GM19397 (cell line): ENCODE measurements around the gene PAH.

Experiments used
- ATAC-seq: cut with Tn5 transposase; IDR thresholded peaks from one replicate; pipeline ENCODE4 v1.9.1; 2021; ENCODE audit warnings: mild to moderate bottlenecking, moderate library complexity; ENCODE audit not compliant: unreplicated experiment

PAH gene

DNA sequence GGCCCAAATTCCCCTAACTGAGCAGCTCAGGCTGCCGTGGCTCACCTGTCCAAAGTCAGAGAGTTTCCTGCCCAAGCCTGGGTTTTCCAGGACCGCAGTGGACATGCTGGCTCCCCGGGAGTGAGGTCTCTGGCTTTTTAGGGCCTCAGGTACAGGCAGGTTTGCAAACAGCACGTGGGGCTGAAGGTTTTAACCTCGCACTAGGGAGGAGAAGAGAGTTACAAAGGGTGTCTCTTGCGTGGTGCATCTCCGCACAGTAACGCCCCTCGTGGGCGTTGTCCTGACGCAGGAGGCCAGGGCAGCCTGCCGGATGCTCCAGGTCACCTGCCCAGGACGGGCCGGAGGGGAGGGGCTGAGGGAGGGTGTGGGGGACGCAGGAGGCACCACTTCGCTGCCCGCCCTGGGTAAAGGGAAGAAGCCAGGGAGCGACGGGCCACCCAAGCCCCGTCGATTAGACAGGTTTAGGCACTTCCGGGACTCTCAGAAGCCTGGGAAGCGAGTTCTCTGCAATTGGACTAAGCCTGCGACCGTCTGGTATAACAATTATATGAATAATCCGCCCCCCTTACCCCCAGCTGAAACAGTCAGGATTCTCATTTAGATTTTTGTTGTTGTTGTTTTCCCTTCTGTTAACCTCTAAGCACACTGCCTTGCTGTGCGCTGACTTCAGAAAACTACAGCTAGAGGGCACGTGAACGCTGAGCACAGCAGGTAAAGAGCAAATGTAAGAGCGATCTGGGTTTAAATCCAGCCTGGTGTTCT is at the start of gene PAH:
TSS of gene PAH (minus strand) at position 219 of the 762 bp plus-strand sequence. CDS start at position 105, 114 bp downstream.
- peak; percentile 73 for ATAC-seq

DNA sequence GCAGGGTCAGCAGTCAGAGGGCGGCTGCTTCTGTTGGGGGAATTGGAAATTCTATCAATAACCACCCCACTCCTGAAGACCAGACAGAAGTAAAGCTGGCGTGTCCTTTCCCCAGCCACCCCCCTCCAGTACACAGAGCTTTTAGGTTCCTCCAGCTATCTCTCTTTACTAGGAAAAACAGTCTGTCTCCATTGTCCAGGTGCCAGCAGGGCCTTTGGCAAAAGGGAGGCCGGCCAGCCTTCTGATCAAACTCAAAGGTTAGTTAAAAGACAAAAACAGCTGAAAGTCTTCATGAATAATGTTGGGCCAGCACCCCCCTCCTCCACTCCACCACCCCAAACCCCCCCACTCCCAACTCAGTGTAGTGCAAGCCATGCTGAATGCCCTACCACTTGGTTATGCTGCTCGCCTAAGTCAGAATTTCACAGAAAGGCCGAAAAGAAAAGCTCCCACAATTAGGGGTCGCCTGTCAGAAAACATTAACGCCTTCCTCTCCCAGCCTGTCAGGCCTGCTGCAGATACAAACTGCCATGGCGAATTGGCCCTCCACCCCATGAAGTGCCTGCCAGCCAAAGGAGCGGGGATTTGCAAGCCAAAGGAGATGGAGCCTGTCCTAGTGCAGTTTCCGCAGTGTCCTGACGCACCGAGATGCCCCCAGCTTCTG is 49.3 kb upstream of the PAH start:
- no peak for ATAC-seq

DNA sequence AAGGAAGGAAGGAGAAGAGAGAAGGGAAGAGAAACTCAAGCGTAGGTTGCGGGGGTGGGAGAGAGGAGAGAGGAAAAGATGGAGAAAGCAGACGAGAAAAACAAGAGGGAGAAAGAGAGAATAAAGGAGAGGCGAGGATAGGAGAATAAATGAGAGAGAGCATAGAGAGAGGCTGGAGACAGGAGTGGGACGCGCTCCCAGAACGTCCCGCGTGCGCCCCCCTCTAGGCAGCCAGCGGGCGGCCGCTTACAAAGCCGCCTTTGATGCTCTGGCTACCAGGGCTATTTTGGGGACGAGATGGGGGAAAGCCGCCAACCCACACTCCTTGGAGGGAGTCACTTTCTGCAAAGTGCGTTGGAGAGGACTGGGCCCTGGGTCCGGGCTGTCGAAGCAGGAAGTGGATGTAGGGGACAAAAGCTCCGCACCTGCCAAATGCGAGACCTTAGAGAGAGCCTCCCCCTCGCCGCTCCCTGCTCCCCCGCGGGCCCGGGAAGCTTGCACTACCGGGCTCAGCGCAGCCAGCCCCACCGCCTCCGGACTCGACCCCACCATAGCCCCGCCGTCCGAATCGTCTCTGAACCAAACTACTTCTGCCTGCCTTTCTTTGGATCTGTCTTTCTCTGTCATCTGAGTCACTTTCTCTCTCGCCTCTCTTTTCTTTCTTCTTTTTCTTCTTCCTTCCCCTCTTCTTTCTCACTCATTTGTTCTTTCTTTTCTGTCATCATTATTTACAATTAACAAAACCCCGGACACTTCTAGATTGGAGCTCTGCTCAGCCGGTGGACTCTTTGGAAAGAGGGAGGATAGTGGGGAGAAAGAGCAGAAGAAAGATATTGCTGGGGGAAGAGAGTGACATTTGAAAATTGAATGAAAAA is 48.5 kb upstream of the PAH start:
- no peak for ATAC-seq

DNA sequence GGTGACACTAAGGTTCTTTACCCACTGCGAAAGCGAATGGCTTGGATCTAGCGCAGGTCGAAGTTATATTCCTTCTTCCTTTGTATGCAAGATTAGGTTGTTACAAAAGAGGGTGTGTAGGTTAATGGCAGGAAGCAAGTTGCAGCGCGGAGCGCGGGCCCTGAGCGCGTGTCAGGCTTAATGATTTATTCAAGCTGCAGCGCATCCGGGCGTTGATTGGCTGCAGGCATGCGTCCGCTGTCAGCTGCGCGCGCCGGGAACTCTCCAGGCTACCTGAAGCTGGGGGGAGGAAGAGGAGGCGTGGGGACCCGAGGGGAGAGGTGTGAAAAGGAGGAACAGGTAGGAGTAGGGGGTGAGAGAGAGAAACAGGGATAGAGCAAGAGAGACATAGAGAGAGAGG is 47.8 kb upstream of the PAH start:
- no peak for ATAC-seq

DNA sequence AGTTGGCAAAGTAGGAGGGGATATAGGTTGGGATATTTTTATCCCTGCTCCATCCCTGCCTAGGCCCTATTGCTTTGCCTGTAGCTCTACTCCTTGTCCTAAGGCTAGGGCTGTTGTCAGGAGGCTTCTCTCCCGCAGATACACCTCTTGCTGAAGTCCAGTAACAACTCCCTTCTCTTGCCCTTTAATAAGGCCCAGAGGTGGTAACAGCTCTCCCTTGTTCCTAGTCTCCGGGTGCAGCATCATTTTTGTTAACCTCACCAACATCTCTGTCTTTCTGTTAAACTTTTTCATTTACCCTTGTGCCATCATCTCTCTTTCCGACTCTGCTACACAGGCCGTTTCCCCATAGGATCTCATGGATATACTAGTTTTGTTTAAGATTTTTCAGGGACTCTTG is 46.8 kb upstream of the PAH start:
- ATAC-seq, result no peak

DNA sequence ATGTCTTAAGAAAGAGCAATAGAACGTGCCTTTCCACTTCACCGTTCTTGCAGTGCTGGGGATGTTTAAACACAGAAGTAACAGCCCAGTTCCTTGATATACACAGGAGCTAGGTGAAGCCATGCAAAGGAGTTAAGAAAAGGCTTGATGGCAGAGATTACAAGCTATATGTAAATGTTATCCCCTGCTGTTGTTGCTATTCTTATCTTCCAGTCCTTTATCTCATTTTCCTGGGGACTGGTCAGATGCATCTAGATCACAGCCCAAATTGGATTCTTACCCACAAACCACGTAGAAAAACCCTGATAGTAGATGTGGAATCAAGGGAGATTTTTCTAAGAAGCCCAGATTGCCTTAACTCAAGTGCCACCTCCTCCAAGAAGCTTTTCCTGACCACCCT is 45.9 kb upstream of the PAH start:
- ATAC-seq, result no peak

DNA sequence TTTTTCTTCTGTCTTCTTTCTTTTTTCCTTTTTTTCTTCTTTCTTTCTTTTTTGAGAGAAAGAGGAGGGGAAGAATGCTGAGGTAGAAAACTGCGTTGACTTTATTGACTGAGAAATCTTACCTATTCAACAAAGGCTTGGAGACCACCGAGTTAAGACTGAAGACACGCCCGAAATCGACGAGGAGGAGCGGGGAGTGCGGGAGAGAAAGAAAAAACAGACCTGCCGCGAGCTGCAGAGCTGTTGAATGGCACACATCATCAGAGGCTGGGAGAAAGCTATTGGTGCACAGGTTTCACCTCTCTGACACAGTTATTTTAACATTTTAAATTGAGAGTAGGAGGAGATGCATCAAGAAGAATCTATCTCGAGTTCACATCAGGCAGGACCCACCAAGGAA is 45.5 kb upstream of the PAH start:
- no peak for ATAC-seq

DNA sequence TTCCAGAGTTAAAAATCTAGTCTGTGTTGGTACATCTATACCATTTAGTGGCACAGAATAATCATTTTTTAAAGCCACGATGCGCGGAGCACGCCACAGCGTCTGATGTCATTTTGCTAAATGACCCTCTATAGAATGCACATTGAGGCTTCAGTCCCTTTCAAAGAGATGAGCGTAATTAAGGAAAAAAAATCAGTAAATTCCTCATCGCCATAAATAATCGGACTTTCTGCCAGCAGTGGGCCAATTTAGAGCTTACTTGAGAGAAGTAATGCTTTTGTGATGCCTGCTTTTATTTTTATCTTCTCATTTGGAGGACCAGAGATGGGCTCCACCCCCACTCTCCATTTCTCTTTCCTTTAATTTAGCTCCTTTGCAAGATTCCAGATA is 44.4 kb upstream of the PAH start:
- ATAC-seq, result no peak

DNA sequence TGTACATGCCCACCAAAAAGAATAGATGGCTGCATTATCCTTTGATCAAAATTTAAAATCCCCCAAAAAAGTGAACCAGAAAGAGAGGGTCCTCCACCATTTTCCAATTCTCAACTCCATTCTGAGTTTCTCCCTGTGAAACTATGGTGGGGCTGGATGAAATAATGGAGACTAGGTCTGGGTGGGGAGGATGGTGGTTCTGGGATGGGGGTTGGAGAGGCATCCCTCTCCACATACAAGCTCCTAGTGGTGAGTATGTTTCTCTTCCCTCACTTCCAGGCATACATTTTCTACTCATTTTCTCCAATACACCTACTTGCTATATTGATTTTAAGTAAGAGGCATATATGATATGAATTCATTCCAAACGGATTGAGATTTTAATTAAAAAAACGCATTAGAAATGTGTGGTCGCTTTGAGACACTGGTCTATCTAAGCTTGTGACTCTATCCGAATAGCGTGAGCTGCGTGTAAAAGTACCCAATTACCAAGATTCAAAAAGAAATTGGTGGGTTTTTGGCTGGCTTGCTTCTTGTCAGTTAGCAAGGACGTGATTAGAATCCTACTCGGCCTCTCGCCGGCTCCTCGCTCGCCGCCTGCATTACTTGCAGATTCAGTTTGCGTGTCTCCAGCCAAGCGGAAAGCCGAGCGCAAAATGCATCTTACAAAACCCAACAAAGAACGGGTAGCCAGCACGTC is 43.9 kb upstream of the PAH start:
- no peak for ATAC-seq

DNA sequence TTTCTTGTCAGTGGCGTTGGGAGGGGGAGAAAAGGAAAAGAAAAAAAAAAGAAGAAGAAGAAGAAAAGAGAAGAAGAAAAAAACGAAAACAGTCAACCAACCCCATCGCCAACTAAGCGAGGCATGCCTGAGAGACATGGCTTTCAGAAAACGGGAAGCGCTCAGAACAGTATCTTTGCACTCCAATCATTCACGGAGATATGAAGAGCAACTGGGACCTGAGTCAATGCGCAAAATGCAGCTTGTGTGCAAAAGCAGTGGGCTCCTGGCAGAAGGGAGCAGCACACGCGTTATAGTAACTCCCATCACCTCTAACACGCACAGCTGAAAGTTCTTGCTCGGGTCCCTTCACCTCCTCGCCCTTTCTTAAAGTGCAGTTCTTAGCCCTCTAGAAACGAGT is 42.3 kb upstream of the PAH start:
- no peak for ATAC-seq

DNA sequence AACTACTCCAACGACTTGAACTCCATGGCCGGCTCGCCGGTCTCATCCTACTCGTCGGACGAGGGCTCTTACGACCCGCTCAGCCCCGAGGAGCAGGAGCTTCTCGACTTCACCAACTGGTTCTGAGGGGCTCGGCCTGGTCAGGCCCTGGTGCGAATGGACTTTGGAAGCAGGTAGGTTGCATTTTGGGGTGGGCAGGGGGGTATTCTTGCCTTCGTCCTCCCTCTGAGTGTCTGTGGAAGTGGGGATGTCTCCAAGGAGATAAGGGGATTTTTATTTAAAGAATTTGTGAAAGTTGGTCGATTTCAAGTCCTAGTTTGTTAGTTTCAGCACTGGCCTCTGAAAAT is 41.8 kb upstream of the PAH start:
- peak; percentile 0 for ATAC-seq

DNA sequence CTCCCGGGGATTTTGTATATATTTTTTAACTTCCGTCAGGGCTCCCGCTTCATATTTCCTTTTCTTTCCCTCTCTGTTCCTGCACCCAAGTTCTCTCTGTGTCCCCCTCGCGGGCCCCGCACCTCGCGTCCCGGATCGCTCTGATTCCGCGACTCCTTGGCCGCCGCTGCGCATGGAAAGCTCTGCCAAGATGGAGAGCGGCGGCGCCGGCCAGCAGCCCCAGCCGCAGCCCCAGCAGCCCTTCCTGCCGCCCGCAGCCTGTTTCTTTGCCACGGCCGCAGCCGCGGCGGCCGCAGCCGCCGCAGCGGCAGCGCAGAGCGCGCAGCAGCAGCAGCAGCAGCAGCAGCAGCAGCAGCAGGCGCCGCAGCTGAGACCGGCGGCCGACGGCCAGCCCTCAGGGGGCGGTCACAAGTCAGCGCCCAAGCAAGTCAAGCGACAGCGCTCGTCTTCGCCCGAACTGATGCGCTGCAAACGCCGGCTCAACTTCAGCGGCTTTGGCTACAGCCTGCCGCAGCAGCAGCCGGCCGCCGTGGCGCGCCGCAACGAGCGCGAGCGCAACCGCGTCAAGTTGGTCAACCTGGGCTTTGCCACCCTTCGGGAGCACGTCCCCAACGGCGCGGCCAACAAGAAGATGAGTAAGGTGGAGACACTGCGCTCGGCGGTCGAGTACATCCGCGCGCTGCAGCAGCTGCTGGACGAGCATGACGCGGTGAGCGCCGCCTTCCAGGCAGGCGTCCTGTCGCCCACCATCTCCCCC is 41.2 kb upstream of the PAH start:
- ATAC-seq, result peak; percentile 72

DNA sequence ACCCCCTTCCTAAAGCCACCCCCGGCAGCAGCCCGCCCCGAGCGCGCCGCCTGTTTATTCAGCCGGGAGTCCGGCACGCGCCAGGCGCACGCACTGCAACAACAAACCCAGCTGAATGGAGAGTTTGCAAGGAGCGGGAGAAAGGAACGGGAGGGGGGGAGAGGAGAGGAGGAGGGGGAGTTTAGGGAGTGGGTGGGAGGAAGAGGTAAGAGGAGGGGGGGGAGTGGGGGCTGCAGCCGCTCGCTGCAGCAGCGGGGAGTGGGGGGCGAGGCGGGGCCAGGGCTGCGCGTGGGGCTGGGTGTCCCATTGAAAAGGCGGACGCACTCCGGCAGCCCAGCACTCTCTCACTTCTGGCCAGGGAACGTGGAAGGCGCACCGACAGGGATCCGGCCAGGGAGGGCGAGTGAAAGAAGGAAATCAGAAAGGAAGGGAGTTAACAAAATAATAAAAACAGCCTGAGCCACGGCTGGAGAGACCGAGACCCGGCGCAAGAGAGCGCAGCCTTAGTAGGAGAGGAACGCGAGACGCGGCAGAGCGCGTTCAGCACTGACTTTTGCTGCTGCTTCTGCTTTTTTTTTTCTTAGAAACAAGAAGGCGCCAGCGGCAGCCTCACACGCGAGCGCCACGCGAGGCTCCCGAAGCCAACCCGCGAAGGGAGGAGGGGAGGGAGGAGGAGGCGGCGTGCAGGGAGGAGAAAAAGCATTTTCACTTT is 40.5 kb upstream of the PAH start, which contains the start of gene ASCL1:
TSS of gene ASCL1 (plus strand) at position 336 of the 712 bp plus-strand sequence. CDS start 571 bp downstream, outside the sequence.
- ATAC-seq, result no peak

DNA sequence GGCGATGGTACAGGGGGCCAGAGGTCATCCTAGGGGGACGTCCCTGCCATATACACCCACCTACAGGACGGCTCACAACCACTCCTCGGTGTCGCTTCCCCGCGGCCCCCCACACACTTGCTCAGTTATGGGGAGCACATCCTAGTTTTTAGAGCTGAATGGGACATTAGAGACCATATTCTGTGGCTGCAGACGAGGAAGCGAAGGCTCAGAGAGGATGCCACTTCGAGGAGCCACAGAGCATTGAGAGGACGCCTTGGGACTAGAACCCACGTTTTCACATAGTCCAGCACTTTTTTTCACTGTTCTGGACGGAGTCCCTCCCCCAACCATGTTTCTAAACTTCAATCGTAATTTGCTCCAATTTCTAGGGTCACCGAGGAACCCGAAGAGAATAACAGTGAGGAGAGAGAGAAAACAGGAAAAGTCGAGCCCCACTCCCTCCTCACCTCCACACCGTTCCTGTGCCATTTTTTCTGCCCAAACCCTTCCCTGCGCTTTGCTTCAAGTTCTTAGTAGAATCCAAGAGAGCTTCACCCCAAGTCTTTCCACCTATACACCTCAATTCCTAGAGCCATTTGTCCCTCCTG is 39.8 kb upstream of the PAH start:
- ATAC-seq, result no peak

DNA sequence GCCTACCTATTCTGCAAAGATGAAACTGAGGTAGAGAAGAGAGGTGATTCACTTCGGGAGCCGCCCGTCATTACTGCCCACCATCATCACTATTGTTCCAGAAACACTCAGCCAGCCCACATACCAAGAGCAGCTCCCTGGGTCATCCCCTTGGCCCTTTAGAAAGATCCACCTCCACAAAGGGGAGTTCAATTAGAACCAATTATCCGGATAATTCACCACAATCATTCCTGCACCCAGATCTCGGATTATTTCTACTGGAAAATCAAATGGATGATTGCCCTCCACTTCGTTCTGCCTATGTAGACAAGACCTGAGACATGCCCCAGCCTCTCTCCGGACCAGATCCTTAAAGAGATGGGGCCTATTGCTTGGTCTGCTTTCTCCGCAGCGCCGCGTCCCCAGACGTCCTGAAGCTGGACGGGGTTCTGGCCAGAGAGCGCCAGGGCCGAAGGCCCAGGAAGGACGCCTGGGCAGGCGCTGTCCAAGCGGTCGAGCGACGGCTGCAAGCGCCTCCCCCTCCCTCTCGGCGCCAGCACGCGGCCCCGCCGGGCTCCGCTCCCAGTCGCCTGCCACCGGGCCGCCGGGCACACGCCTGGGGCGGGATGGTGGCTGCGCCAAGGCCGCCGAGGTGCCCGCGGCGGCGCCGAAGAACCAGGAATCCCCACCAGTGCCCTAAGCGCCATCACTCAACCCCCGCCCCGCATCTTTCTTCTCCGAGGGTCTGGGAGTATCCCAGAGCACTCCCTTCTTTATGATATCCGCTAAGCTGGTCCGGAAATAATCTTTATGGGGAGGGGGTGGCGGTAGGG is 39.1 kb upstream of the PAH start:
- no peak for ATAC-seq

DNA sequence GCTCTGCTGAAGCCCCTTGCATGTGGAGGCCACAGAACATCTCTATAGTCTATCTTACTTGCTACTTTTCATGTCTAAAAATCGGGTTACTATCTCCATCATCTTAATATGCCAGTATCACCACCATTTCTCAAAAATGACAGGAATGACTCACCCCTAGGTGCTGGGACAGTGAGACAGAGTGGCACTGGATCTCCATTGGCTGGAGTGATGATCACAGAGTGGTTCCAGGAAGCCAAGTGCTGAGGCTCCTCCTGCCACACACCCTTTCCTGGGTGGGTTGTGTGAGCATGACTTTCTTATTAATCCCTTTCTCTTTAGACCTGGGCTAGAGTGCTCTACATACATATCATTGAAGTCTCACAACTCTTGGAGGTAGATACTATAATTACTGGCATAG is 37.1 kb upstream of the PAH start:
- ATAC-seq, result no peak

DNA sequence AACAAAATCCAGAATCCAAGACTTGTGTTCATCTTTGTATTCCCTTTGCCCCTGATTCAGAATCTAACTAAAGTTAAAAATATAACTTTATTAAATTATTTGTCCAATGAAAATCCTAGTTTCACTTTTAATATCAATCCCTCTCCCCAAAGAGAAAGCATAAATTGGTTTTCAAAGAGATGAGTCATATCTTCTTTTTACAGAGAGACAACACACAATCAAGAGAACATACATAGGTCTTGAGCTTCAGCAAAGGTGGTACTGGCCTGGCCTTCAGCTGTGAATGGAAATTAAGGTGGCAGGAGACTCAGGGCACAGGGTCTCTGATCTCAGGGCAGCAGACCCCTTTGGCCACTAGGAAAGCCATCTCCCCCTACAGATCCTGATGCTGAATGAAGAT is 36.2 kb upstream of the PAH start:
- no peak for ATAC-seq

DNA sequence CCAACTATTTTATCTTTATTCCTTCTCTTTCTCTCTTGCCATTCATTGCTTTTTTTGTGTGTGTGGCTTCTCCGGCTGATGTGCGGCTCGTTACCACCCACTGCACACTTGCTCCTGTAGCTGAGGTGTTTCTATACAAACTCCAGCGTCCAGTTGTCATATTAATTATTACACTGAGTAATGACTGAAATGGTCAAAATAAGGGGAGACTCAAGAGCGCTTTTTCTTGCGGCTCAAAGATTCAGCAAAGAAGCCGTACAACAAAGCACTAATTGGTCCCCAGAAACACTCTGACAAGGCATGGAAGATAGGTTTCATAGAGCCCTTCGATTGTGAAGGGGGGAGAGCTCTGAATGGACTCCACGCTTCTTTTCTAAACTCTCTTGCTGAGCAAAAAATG is 34.8 kb upstream of the PAH start:
- no peak for ATAC-seq
